HepG2 (cell line): ENCODE data around the gene RITA1. TPM values are rescaled to one million over a fixed set of nuclear protein-coding genes. Genes with fewer than 3 reads are reported as not detected.

ENCODE experiments used
- ATAC-seq: fragments of 200-7000 bp; cut with Tn5 transposase; 3 replicates; pipeline ENCODE4 v1.9.1; 2020; ENCODE audit warnings: mild to moderate bottlenecking, moderate library complexity
- BruUV-seq: library from RNA; stranded (reverse); fragments of 400-500 nt; replicated peaks from 2 replicates; lab custom pipeline; 2021; lab: Mats Ljungman, UMichigan
- CTCF ChIA-PET: fragments of 300-600 bp; formaldehyde crosslinking; extraction: SDS; loops from one replicate; lab custom pipeline; 2021; ENCODE audit warnings: low total read pairs, inconsistent platforms, low intra/inter-chr PET ratio; lab: Yijun Ruan, JAX
- POLR2A ChIA-PET: fragments of 350-600 bp; sonication (Branson Sonifier 250); formaldehyde crosslinking; loops from one replicate; lab custom pipeline; 2020; ENCODE audit warnings: antibody characterized with exemption, inconsistent platforms; lab: Yijun Ruan, JAX
- DNase-seq: peaks from one replicate; pipeline ENCODE4 v3.0.0-alpha.2; 2015; ENCODE audit warnings: low spot score
- FAIRE-seq: peaks from 3 replicates; lab custom pipeline; 2011; peaks lifted over from hg19 to GRCh38; lab: Jason Lieb, UNC
- H2AFZ ChIP-seq: one replicate; pipeline ENCODE4 v1.6.1; 2011; ENCODE audit warnings: low read length, inconsistent platforms
- H3K27ac ChIP-seq: fragments of 300-600 bp; 3 replicates; pipeline ENCODE4 v1.8.0; 2011; ENCODE audit warnings: mixed run types, mild to moderate bottlenecking, mixed read lengths, low read length, inconsistent platforms; ENCODE audit not compliant: insufficient read depth; ENCODE audit errors: extremely low read length
- H3K27me3 ChIP-seq, 2 experiments: fragments of 200-600 bp in 1 of 2; 2 replicates in 1 of 2; 3 replicates in 1 of 2; pipeline versions ENCODE4 v1.6.0 to v1.8.0; 2011; ENCODE audit warnings: low read length in 2 of 2, mild to moderate bottlenecking in 2 of 2, moderate library complexity in 2 of 2, inconsistent platforms in 1 of 2; ENCODE audit not compliant: insufficient read depth in 2 of 2, control insufficient read depth in 1 of 2
- H3K36me3 ChIP-seq, 2 experiments: fragments of 200-600 bp in 1 of 2; replicated peaks in 1 of 2; 2 replicates in 1 of 2; 3 replicates in 1 of 2; pipeline versions ENCODE4 v1.5.1 to v1.8.0; 2011; ENCODE audit warnings: low read length in 2 of 2, inconsistent platforms in 1 of 2; ENCODE audit not compliant: insufficient read depth in 2 of 2, control insufficient read depth in 1 of 2
- H3K4me1 ChIP-seq: 2 replicates; pipeline ENCODE4 v1.5.1; 2012; ENCODE audit warnings: low read length, inconsistent platforms; ENCODE audit not compliant: insufficient read depth
- H3K4me2 ChIP-seq: 2 replicates; pipeline ENCODE4 v1.6.0; 2011; ENCODE audit warnings: low read depth, low read length, inconsistent platforms
- H3K4me3 ChIP-seq, 3 experiments: fragments of 200-600 bp in 1 of 3; sonication (generic), shearing (Covaris generic) in 1 of 3; replicated peaks in 1 of 3; 2 replicates each; pipeline ENCODE4 v1.5.1; 2011 to 2016; ENCODE audit warnings: low read length in 3 of 3, inconsistent platforms in 2 of 3, low read depth in 2 of 3, mild to moderate bottlenecking in 2 of 3, control low read depth in 1 of 3, mixed read lengths in 1 of 3; ENCODE audit not compliant: insufficient read depth in 1 of 3
- H3K79me2 ChIP-seq: one replicate; pipeline ENCODE4 v1.6.1; 2011; ENCODE audit warnings: low read length, inconsistent platforms; ENCODE audit not compliant: insufficient read depth
- H3K9ac ChIP-seq: 2 replicates; pipeline ENCODE4 v1.6.0; 2011; ENCODE audit warnings: mild to moderate bottlenecking, low read depth, low read length, inconsistent platforms; ENCODE audit not compliant: insufficient read depth
- H3K9me3 ChIP-seq: 2 replicates; pipeline ENCODE4 v1.5.1; 2012; ENCODE audit warnings: mild to moderate bottlenecking, low read length
- H4K20me1 ChIP-seq: 2 replicates; pipeline ENCODE4 v1.6.0; 2011; ENCODE audit warnings: inconsistent platforms, mild to moderate bottlenecking, low read length, moderate library complexity; ENCODE audit not compliant: insufficient read depth
- MEF2D ChIP-seq: sonication (generic); formaldehyde crosslinking; IDR thresholded peaks from 2 replicates; pipeline ENCODE4 v1.5.1; 2020; ENCODE audit warnings: mild to moderate bottlenecking, missing genetic modification reagents
- MIXL1 ChIP-seq: IDR thresholded peaks from 2 replicates; pipeline ENCODE4 v1.6.1; 2016
- NFYB ChIP-seq: sonication (generic); formaldehyde crosslinking; IDR thresholded peaks from 2 replicates; pipeline ENCODE4 v1.4.0; 2020; ENCODE audit warnings: missing genetic modification reagents
- NFYC ChIP-seq: IDR thresholded peaks from 2 replicates; pipeline ENCODE4 v1.6.1; 2016; ENCODE audit warnings: missing genetic modification reagents, missing compliant biosample characterization
- POLR2AphosphoS2 ChIP-seq: IDR thresholded peaks from 2 replicates; pipeline ENCODE4 v1.6.1; 2011; ENCODE audit warnings: low read depth, low read length, improper control_type of control experiment
- USF2 ChIP-seq, 2 experiments: sonication (generic) in 1 of 2; formaldehyde crosslinking in 1 of 2; IDR thresholded peaks; 2 replicates each; pipeline versions ENCODE4 v1.5.1 to v1.6.1; 2011 to 2020; ENCODE audit warnings: borderline replicate concordance in 1 of 2, low read depth in 1 of 2, low read length in 1 of 2, mild to moderate bottlenecking in 1 of 2, missing genetic modification reagents in 1 of 2, moderate library complexity in 1 of 2
- ZMAT5 ChIP-seq: sonication (generic); formaldehyde crosslinking; IDR thresholded peaks from 2 replicates; pipeline ENCODE4 v1.5.0; 2020; ENCODE audit warnings: mild to moderate bottlenecking, low read depth, missing genetic modification reagents, borderline replicate concordance
- ZNF296 ChIP-seq: sonication (generic); formaldehyde crosslinking; conservative IDR thresholded peaks from 2 replicates; pipeline ENCODE4 v1.5.0; 2020; ENCODE audit warnings: mild to moderate bottlenecking, missing genetic modification reagents
- ZNF652 ChIP-seq: IDR thresholded peaks from 2 replicates; pipeline ENCODE4 v1.6.1; 2016; ENCODE audit warnings: low read depth, borderline replicate concordance
- WGBS: methylation state at CpG from one replicate; pipeline ENCODE4 v1.1.6; 2017; ENCODE audit warnings: low lambda C conversion rate; 5-methylcytosine and 5-hydroxymethylcytosine counted together
- in situ Hi-C: cut with HindIII; loops from 2 replicates; pipeline ENCODE4 v1.10.0; 2017; ENCODE audit warnings: low pct_unique_long_range_greater_than_20kb; ENCODE audit not compliant: extremely low pct_ligation_motif_present
- intact Hi-C: fragments of 100-400 bp; cut with micrococcal nuclease; formaldehyde crosslinking; loops from one replicate; pipeline ENCODE4 v1.10.0; 2022; ENCODE audit not compliant: unreplicated experiment
- polyA plus RNA-seq, 8 experiments: library from polyadenylated mRNA; depleted of rRNA in 3 of 8; stranded (reverse) in 7 of 8; unstranded in 1 of 8; fragments of >200 nt; fragmentation: Illumina TruSeq in 4 of 8; extraction: Trizol in 4 of 8; gene quantifications; 2 replicates each; pipeline versions ENCODE4 v1.2.1 to v1.2.3, GENCODE V29; 2011 to 2016; ENCODE audit warnings: low read depth in 4 of 8, missing spikeins in 1 of 8, mixed read lengths in 1 of 8; ENCODE audit not compliant: insufficient read depth in 1 of 8
- total RNA-seq, 5 experiments: library from RNA; depleted of rRNA; stranded (reverse); fragments of >200 nt; fragmentation: Illumina TruSeq; extraction: Trizol; gene quantifications; 2 replicates each; pipeline ENCODE4 v1.2.3, GENCODE V29; 2016; ENCODE audit warnings: low read depth in 1 of 5

RITA1 gene
- total and polyA plus RNA-seq, 2 of the 13 experiments (the other 11 are each of a cell fraction or from before 2014, with no cell fraction given): 12.4 to 28.9 TPM

GRCh38 chr12:113189361-113189760, 3.8 kb downstream of the RITA1 start (continued):
- TF ChIP-seq ZMAT5 (CRISPR knock-in tag): no peak
- no peak for TF ChIP-seq ZNF296 (CRISPR knock-in tag)
- TF ChIP-seq MIXL1 (CRISPR knock-in tag): no peak
- TF ChIP-seq MEF2D: no peak
- no peak for TF ChIP-seq ZNF652 (CRISPR knock-in tag)

GRCh38 chr12:113190761-113191160, 5.2 kb downstream of the RITA1 start:
- Histone ChIP-seq H3K36me3 (peaks cover 11 to 18% of the 10 kb centered on the region in 2 experiments; a peak in 4 of 5 replicates), H3K4me2 (no peak overlapping the region), H3K27me3 (no peaks in the 10 kb centered on the region), H3K9ac (no peak overlapping the region), H3K9me3 (no peaks in the 10 kb centered on the region), H2AFZ (no peak overlapping the region), H3K4me1 (peaks cover 30% of the 10 kb centered on the region), H3K4me3 (no peak overlapping the region), H3K79me2 (peaks cover 22% of the 10 kb centered on the region), H4K20me1 (no peaks in the 10 kb centered on the region), H3K27ac (no peak overlapping the region)
- DNase-seq: peak; percentile 43
- CTCF ChIA-PET: no interaction called here
- TF ChIP-seq NFYB (CRISPR knock-in tag): peak; percentile 77
- TF ChIP-seq USF2 (IDR thresholded peaks at IDR 0.05; ENCODE audit: low read depth, low read length): peak; percentile 62
- peak; percentile 73; the same call in 1 of the 2 replicates for TF ChIP-seq USF2 (CRISPR knock-in tag; IDR thresholded peaks at IDR 0.05; ENCODE audit: borderline replicate concordance)
- TF ChIP-seq POLR2AphosphoS2: no peak
- TF ChIP-seq NFYC (CRISPR knock-in tag): peak; percentile 79
- POLR2A ChIA-PET: no interaction called here
- in situ Hi-C loops (loop anchor here (10.0 kb wide), 1 partner anchor 164 kb away; the partner anchor contains the start of gene PLBD2), intact Hi-C loops (loop anchor here (10.0 kb wide), 2 partner anchors 84 to 234 kb away; partner anchors contain the start of gene SDSL)
- peak; percentile 52 for ATAC-seq
- BruUV-seq: no TSS peak
- FAIRE-seq: peak; percentile 51
- whole genome bisulfite sequencing: 97% methylated on average over 3 of the region's 4 CpGs
